ENCODE data around the gene KCNJ1. TPM values are rescaled to one million over a fixed set of nuclear protein-coding genes. Genes with fewer than 3 reads are reported as not detected.

KCNJ1 gene
- polyA plus RNA-seq, 1 of the 3 experiments (the other 2 are of a cell fraction) = not detected

GRCh38 chr11:128888034-128888985 is 21.2 kb upstream of the KCNJ1 start (continued):
- TF ChIP-seq REST (IDR thresholded peaks at IDR 0.05; ENCODE audit: low read depth, low read length) (no peak), SMC3 (IDR thresholded peaks at IDR 0.05; ENCODE audit: low read depth, low read length) (no peak), TCF12 (IDR thresholded peaks at IDR 0.05) (no peak), JUND (IDR thresholded peaks at IDR 0.05) (no peak), USF1 (IDR thresholded peaks at IDR 0.05; ENCODE audit: borderline replicate concordance, low read depth) (no peak), USF2 (IDR thresholded peaks at IDR 0.05; ENCODE audit: borderline replicate concordance, low read depth, low read length) (no peak), GABPA (IDR thresholded peaks at IDR 0.05; ENCODE audit: low read depth) (no peak), FOXM1 (IDR thresholded peaks at IDR 0.05; ENCODE audit: low read depth) (no peak), RXRA (IDR thresholded peaks at IDR 0.05; ENCODE audit: borderline replicate concordance, low read depth) (no peak)

- TF ChIP-seq RAD21 (IDR thresholded peaks at IDR 0.05; ENCODE audit: low read length) (peak; percentile 64), CTCF (IDR thresholded peaks at IDR 0.05) (peak; percentile 35), EZH2phosphoT487 (IDR thresholded peaks at IDR 0.05; ENCODE audit: borderline replicate concordance, low read depth) (no peak), SMC3 (IDR thresholded peaks at IDR 0.05; ENCODE audit: low read depth, low read length) (peak; percentile 52; the same call in 1 of the 2 replicates)
- Histone ChIP-seq H3K4me2 (no peak overlapping the region), H3K36me3 (replicated peaks in 1 of 2; ENCODE audit: control insufficient read depth in 1 of 2, insufficient read depth in 2 of 2, low read length in 1 of 2) (no peaks in the 10 kb centered on the region), H3K79me2 (ENCODE audit: insufficient read depth) (no peaks in the 10 kb centered on the region), H3K9me3 (no peaks in the 10 kb centered on the region), H3K27ac (ENCODE audit: low read depth in 2 of 2, low read length in 1 of 2) (no peak overlapping the region), H4K20me1 (ENCODE audit: insufficient read depth) (no peaks in the 10 kb centered on the region), H3K9me2 (no peaks in the 10 kb centered on the region), H3K27me3 (ENCODE audit: insufficient read depth) (peaks cover 17% of the 10 kb centered on the region; the same call in 1 of the 2 replicates), H3K4me1 (ENCODE audit: control insufficient read depth in 1 of 2, insufficient read depth in 2 of 2, low read depth in 1 of 2, low read length in 1 of 2) (peaks cover 0 to 11% of the 10 kb centered on the region in 2 experiments; a peak in 1 of 4 replicates), H3K9ac (no peak overlapping the region), H3K4me3 (ENCODE audit: low read depth in 2 of 2, low read length in 1 of 2) (no peak overlapping the region), H2AFZ (ENCODE audit: low read depth) (no peak overlapping the region), H3F3A (replicated peaks; ENCODE audit: insufficient read depth) (no peaks in the 10 kb centered on the region)
- POLR2A ChIA-PET = no interaction called here
- peak; percentile 62 for DNase-seq
- CTCF ChIA-PET = interaction anchor here (0.6 to 13.1 kb wide), 22 partner anchors 7 to 866 kb away, joined by 3 to 872 read pairs (median 4); partner anchors contain the start of gene TP53AIP1
- 75% methylated on average over 3 of the region's 5 CpGs for WGBS (ENCODE audit: low lambda C conversion rate)
Measured at GRCh38 chr11:128886406-128887124, 19.5 kb upstream of the KCNJ1 start.
